ENCODE results near the gene BACE2.
"Not testable (repeated sequence)": the region's sequence is repeated elsewhere in the genome, so short reads cannot be mapped to it uniquely, and the experiment has no call there.

Gene BACE2

GRCh38 chr21:41304068-41304720 is 136.2 kb downstream of the BACE2 start:
- DNase-seq (ENCODE audit: low spot score): no peak
- TF ChIP-seq, protein P1, sequence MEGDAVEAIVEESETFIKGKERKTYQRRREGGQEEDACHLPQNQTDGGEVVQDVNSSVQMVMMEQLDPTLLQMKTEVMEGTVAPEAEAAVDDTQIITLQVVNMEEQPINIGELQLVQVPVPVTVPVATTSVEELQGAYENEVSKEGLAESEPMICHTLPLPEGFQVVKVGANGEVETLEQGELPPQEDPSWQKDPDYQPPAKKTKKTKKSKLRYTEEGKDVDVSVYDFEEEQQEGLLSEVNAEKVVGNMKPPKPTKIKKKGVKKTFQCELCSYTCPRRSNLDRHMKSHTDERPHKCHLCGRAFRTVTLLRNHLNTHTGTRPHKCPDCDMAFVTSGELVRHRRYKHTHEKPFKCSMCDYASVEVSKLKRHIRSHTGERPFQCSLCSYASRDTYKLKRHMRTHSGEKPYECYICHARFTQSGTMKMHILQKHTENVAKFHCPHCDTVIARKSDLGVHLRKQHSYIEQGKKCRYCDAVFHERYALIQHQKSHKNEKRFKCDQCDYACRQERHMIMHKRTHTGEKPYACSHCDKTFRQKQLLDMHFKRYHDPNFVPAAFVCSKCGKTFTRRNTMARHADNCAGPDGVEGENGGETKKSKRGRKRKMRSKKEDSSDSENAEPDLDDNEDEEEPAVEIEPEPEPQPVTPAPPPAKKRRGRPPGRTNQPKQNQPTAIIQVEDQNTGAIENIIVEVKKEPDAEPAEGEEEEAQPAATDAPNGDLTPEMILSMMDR (IDR thresholded peaks at IDR 0.05; ENCODE audit: extremely low read depth, missing control alignments): no peak

- DNase-seq (ENCODE audit: low spot score): no peak
- TF ChIP-seq, protein P1 (IDR thresholded peaks at IDR 0.05; ENCODE audit: extremely low read depth, missing control alignments): no peak
These were observed 139.3 kb downstream of the BACE2 start for GRCh38 chr21:41307219-41307618.

DNA sequence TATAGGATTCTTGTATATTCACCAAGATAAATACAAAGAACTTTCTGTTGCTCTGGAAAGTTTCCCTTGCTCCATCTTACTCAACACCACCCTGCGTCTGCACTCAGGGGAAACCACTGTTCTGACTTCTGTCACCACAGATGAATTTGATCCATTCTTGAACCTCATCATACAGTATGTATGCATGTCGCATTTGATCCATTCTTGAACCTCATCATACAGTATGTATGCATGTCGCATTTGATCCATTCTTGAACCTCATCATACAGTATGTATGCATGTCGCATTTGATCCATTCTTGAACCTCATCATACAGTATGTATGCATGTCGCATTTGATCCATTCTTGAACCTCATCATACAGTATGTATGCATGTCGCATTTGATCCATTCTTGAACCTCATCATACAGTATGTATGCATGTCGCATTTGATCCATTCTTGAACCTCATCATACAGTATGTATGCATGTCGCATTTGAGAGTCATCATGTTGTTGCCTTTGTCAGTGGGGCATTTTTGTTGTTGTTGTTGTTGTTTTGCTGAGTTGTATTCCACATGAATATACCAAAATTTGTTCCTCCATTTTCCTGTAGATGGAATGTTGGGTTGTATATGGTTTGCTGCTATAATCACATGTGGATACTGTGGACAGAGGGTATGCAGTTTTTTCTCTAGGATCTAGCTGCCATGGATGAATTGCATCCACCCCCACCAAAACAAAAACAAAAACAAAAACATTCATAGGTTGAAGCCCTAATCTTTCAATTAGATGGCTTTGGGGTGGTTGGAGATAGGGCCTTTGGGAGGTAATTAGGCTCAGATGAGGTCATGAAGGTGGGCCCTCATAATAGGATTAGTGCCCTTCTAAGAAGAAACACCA is 145.6 kb downstream of the BACE2 start:
- DNase-seq (ENCODE audit: low spot score): not testable (repeated sequence)

GRCh38 chr21:41315726-41316125 is 147.8 kb downstream of the BACE2 start:
- DNase-seq (ENCODE audit: low spot score): no peak
- TF ChIP-seq, protein P1 (IDR thresholded peaks at IDR 0.05; ENCODE audit: extremely low read depth, missing control alignments): no peak

DNA sequence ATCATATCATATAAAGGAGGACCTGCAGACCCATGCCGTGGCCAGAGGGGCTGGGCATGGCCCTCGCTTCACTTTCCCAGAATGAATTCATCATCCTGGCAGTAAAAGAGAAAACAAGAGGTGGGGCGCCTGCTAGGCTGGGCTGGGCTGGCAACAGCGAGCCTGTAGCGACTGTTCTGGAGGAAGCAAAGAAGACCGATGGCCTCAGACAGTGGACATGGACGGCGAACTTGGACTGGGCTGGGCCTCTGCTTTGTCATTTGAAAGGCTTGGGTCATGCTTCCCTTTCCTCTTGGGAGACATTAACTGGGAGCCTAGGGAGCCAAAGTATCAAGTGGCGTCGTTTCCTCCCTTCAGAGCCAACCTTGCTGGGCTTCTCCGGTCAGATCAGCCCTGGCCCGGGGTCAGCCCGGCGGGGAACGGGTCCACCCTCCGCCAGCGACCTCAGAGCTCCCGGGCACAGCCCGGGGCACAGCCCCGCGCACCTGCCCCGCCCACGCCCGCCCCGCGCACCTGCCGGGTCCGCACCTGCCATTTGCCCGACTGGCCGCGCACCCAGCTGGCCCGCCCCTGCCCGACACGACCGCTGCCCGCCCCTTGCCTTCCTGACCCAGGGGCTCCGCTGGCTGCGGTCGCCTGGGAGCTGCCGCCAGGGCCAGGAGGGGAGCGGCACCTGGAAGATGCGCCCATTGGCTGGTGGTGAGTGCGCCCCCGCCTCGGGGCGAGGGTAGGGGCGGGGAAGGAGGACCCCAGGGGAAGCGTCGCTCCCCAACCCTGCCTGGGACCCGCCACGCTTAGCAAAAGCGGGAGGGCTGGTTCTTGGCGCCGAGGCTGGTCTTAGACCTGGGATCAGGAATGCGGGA is 148.5 kb downstream of the BACE2 start, which contains the start of gene FAM3B:
FAM3B (plus strand) TSS at position 602 of the 863 bp plus-strand sequence; CDS start at position 681, 79 bp downstream.
- TF ChIP-seq, protein P1 (IDR thresholded peaks at IDR 0.05; ENCODE audit: extremely low read depth, missing control alignments): no peak

GRCh38 chr21:41317063-41317392 is 149.1 kb downstream of the BACE2 start:
- TF ChIP-seq, protein P1 (IDR thresholded peaks at IDR 0.05; ENCODE audit: extremely low read depth, missing control alignments): no peak
- DNase-seq (ENCODE audit: low spot score): no peak

More for the DNA sequence above, 148.5 kb downstream of the BACE2 start, which contains the start of gene FAM3B:
- no peak for DNase-seq (ENCODE audit: low spot score)

DNA sequence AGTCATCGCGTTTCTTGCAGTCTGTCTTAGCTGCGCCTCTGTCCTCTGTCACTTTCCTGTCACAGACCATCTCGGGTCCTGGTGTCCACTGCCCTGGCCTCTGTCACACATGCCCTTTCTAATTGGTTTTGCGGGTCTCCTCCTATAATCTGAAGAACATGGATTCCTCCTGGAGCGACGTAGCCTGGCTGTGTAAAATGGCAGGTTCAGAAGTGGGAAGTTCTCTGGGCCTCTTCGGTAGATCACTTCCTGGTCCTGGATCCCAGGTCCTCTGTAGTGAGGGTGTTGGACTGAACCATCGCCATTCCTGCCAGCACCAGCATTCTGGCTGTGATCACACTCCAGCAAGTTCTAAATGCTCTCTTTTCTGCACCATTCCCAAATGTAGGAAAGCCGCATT is 149.5 kb downstream of the BACE2 start:
- DNase-seq (ENCODE audit: low spot score): no peak
- TF ChIP-seq, protein P1 (IDR thresholded peaks at IDR 0.05; ENCODE audit: extremely low read depth, missing control alignments): no peak
